ENCODE data around the gene SAMM50.
"Not testable (repeated sequence)": the region's sequence is repeated elsewhere in the genome, so short reads cannot be mapped to it uniquely, and the experiment has no call there.

The SAMM50 gene

GRCh38 chr22:43999378-43999777 lies 44.1 kb downstream of the SAMM50 start:
- DNase-seq (ENCODE audit: extremely low read depth in 1 of 2, low read depth in 1 of 2) = no peak

GRCh38 chr22:44000123-44000522 lies 44.9 kb downstream of the SAMM50 start:
- no peak for DNase-seq (ENCODE audit: extremely low read depth in 1 of 2, low read depth in 1 of 2)

- no peak for DNase-seq (ENCODE audit: extremely low read depth in 1 of 2, low read depth in 1 of 2)
Measured at GRCh38 chr22:44001521-44001920, 46.3 kb downstream of the SAMM50 start.

GRCh38 chr22:44002324-44002723 lies 47.1 kb downstream of the SAMM50 start:
- no peak for DNase-seq (ENCODE audit: extremely low read depth in 1 of 2, low read depth in 1 of 2)

- DNase-seq (ENCODE audit: extremely low read depth in 1 of 2, low read depth in 1 of 2) = no peak
Measured at GRCh38 chr22:44002997-44003396, 47.8 kb downstream of the SAMM50 start.

- no peak for DNase-seq (ENCODE audit: extremely low read depth in 1 of 2, low read depth in 1 of 2)
Measured at GRCh38 chr22:44003405-44004103, 48.3 kb downstream of the SAMM50 start.

- no peak for DNase-seq (ENCODE audit: extremely low read depth in 1 of 2, low read depth in 1 of 2)
Measured at GRCh38 chr22:44004104-44004460, 48.8 kb downstream of the SAMM50 start.

- DNase-seq (ENCODE audit: extremely low read depth in 1 of 2, low read depth in 1 of 2) = no peak
Measured at GRCh38 chr22:44005524-44005923, 50.3 kb downstream of the SAMM50 start.

GRCh38 chr22:44012162-44012561 lies 56.9 kb downstream of the SAMM50 start:
- DNase-seq (ENCODE audit: extremely low read depth in 1 of 2, low read depth in 1 of 2) = no peak

- DNase-seq (ENCODE audit: extremely low read depth in 1 of 2, low read depth in 1 of 2) = no peak
Measured at GRCh38 chr22:44012591-44012990, 57.3 kb downstream of the SAMM50 start.

GRCh38 chr22:44014241-44014640 lies 59.0 kb downstream of the SAMM50 start:
- DNase-seq (ENCODE audit: extremely low read depth in 1 of 2, low read depth in 1 of 2) = no peak

GRCh38 chr22:44016586-44016985 lies 61.3 kb downstream of the SAMM50 start:
- DNase-seq (ENCODE audit: extremely low read depth in 1 of 2, low read depth in 1 of 2) = not testable (repeated sequence)

- no peak for DNase-seq (ENCODE audit: extremely low read depth in 1 of 2, low read depth in 1 of 2)
Measured at GRCh38 chr22:44018594-44018993, 63.4 kb downstream of the SAMM50 start.

GRCh38 chr22:44019416-44019815 lies 64.2 kb downstream of the SAMM50 start:
- no peak for DNase-seq (ENCODE audit: extremely low read depth in 1 of 2, low read depth in 1 of 2)

GRCh38 chr22:44019846-44020245 lies 64.6 kb downstream of the SAMM50 start:
- DNase-seq (ENCODE audit: extremely low read depth in 1 of 2, low read depth in 1 of 2) = no peak

GRCh38 chr22:44020981-44021380 lies 65.7 kb downstream of the SAMM50 start:
- DNase-seq (ENCODE audit: extremely low read depth in 1 of 2, low read depth in 1 of 2) = no peak

- no peak for DNase-seq (ENCODE audit: extremely low read depth in 1 of 2, low read depth in 1 of 2)
Measured at GRCh38 chr22:44023404-44024287, 68.4 kb downstream of the SAMM50 start.

GRCh38 chr22:44024288-44024921 lies 69.2 kb downstream of the SAMM50 start, which contains the start of gene PARVB:
Gene PARVB, plus strand, starts transcription at chr22:44024302. Its CDS starts 38 bp downstream, at chr22:44024340.
- no peak for DNase-seq (ENCODE audit: extremely low read depth in 1 of 2, low read depth in 1 of 2)

- DNase-seq (ENCODE audit: extremely low read depth in 1 of 2, low read depth in 1 of 2) = no peak
Measured at GRCh38 chr22:44025171-44026065, 70.2 kb downstream of the SAMM50 start.

- DNase-seq (ENCODE audit: extremely low read depth in 1 of 2, low read depth in 1 of 2) = no peak
Measured at GRCh38 chr22:44026066-44026629, 70.9 kb downstream of the SAMM50 start.
